K562 (cell line): Measurements from ENCODE around the gene MROH8. TPM values are rescaled to one million over a fixed set of nuclear protein-coding genes. Genes with fewer than 3 reads are reported as not detected.

Experiments used
- CEBPZ ChIP-seq: fragments of 150-350 bp; IDR thresholded peaks from 2 replicates; pipeline ENCODE4 v1.6.1; 2014; ENCODE audit warnings: low read depth, mild to moderate bottlenecking, low read length, borderline replicate concordance
- ILK ChIP-seq: fragments of 450-650 bp; IDR thresholded peaks from 2 replicates; pipeline ENCODE4 v1.6.1; 2016; ENCODE audit warnings: missing genetic modification characterization, low read depth, mild to moderate bottlenecking, missing compliant biosample characterization, moderate library complexity, borderline replicate concordance
- MBD2 ChIP-seq: sonication (generic); IDR thresholded peaks from 2 replicates; pipeline ENCODE4 v1.6.1; 2016; ENCODE audit warnings: low read depth, borderline replicate concordance
- NBN ChIP-seq: fragments of 450-650 bp; IDR thresholded peaks from 2 replicates; pipeline ENCODE4 v1.6.1; 2016; ENCODE audit warnings: low read depth, mild to moderate bottlenecking
- NONO ChIP-seq, 2 experiments: fragments of 200-400 bp in 1 of 2; fragments of 450-650 bp in 1 of 2; formaldehyde crosslinking in 1 of 2; IDR thresholded peaks; 2 replicates each; pipeline ENCODE4 v1.6.1; 2017; ENCODE audit warnings: low read depth in 2 of 2, mild to moderate bottlenecking in 2 of 2, moderate library complexity in 2 of 2, low read length in 1 of 2
- RERE ChIP-seq: sonication (generic); formaldehyde crosslinking; IDR thresholded peaks from 2 replicates; pipeline ENCODE4 v1.8.0; 2023; ENCODE audit warnings: missing genetic modification reagents, mild to moderate bottlenecking, borderline replicate concordance
- RUNX1 ChIP-seq: sonication (generic); IDR thresholded peaks from 2 replicates; pipeline ENCODE4 v1.6.1; 2016; ENCODE audit warnings: antibody characterized with exemption, low read depth
- SMARCC2 ChIP-seq: fragments of 450-650 bp; IDR thresholded peaks from 2 replicates; pipeline ENCODE4 v1.6.1; 2017; ENCODE audit warnings: antibody characterized with exemption, moderate library complexity, mild to moderate bottlenecking, low read depth
- ZFP1 ChIP-seq: fragments of 450-650 bp; formaldehyde crosslinking; IDR thresholded peaks from 2 replicates; pipeline ENCODE4 v1.4.0; 2020; ENCODE audit warnings: mild to moderate bottlenecking, mixed read lengths
- ZNF165 ChIP-seq: fragments of 250-450 bp; sonication (Bioruptor Pico); IDR thresholded peaks from 2 replicates; pipeline ENCODE4 v1.4.0; 2020; ENCODE audit warnings: borderline replicate concordance
- ZNF3 ChIP-seq: fragments of 250-450 bp; sonication (Bioruptor Pico); IDR thresholded peaks from 2 replicates; pipeline ENCODE4 v1.5.0; 2021; ENCODE audit warnings: mild to moderate bottlenecking, moderate library complexity
- ZNF695 ChIP-seq: fragments of 450-650 bp; formaldehyde crosslinking; IDR thresholded peaks from 2 replicates; pipeline ENCODE4 v1.4.0; 2020; ENCODE audit warnings: mild to moderate bottlenecking, moderate library complexity
- polyA plus RNA-seq, 8 experiments: library from polyadenylated mRNA; depleted of rRNA in 4 of 8; stranded (reverse) in 5 of 8; unstranded in 3 of 8; fragments of >200 nt; fragmentation: Nextera tagmentation in 2 of 8; fragmentation: Illumina TruSeq in 1 of 8; extraction: Ambion mirVana in 2 of 8; extraction: Trizol in 1 of 8; gene quantifications; 2 replicates each; pipeline versions ENCODE4 v1.2.1 to v1.2.3, GENCODE V29; 2011 to 2014; ENCODE audit warnings: inconsistent platforms in 1 of 8, missing spikeins in 1 of 8
- total RNA-seq, 7 experiments: library from RNA; depleted of rRNA in 6 of 7; stranded (reverse); fragments of >200 nt in 6 of 7; fragmentation: Illumina TruSeq in 2 of 7; extraction: Trizol in 2 of 7; gene quantifications; 2 replicates each; pipeline versions ENCODE4 v1.2.1 to v1.2.3, GENCODE V29; 2011 to 2021; ENCODE audit warnings: low replicate concordance in 1 of 7
- TF ChIP-seq, protein P1 (sequence below): fragments of 250-450 bp; sonication (Bioruptor Pico); IDR thresholded peaks from 2 replicates; pipeline ENCODE4 v1.5.1; 2021; ENCODE audit warnings: mild to moderate bottlenecking
- TF ChIP-seq, protein P2 (sequence below): sonication (generic); formaldehyde crosslinking; IDR thresholded peaks from 2 replicates; pipeline ENCODE4 v1.8.1; 2022; ENCODE audit warnings: missing genetic modification reagents

MROH8 gene
- total and polyA plus RNA-seq, 9 of the 15 experiments (the other 6 are each of a cell fraction or from before 2014, with no cell fraction given), result 0.21 to 1.5 (median 0.78) TPM

GRCh38 chr20:37095599-37096414, 83.5 kb downstream of the MROH8 start, which contains the start of gene RBL1 (continued):
- TF ChIP-seq, protein P1, sequence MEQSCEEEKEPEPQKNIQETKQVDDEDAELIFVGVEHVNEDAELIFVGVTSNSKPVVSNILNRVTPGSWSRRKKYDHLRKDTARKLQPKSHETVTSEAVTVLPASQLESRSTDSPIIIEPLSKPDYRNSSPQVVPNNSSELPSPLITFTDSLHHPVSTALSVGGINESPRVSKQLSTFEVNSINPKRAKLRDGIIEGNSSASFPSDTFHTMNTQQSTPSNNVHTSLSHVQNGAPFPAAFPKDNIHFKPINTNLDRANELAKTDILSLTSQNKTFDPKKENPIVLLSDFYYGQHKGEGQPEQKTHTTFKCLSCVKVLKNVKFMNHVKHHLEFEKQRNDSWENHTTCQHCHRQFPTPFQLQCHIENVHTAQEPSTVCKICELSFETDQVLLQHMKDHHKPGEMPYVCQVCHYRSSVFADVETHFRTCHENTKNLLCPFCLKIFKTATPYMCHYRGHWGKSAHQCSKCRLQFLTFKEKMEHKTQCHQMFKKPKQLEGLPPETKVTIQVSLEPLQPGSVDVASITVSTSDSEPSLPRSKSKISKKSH (CRISPR knock-in tag), result no peak
- no peak for TF ChIP-seq ZNF695 (CRISPR knock-in tag)
- no peak for TF ChIP-seq ILK (tag)
- TF ChIP-seq RUNX1, result no peak
- no peak for TF ChIP-seq ZNF3
- no peak for TF ChIP-seq ZNF165
- TF ChIP-seq CEBPZ, result no peak
- peak in 1 of 2 experiments; percentile 28; a peak in 1 of 4 replicates for TF ChIP-seq NONO (IDR thresholded peaks at IDR 0.05; ENCODE audit: low read depth in 2 of 2, low read length in 1 of 2)
- 0 out of 2 replicates have a peak, but pooled peaks have one; percentile 88 for TF ChIP-seq RERE (CRISPR knock-in tag)
- TF ChIP-seq MBD2, result peak; percentile 72
- TF ChIP-seq SMARCC2, result 0 out of 2 replicates have a peak, but pooled peaks have one; percentile 23
- TF ChIP-seq ZFP1 (CRISPR knock-in tag), result no peak
- TF ChIP-seq, protein P2, sequence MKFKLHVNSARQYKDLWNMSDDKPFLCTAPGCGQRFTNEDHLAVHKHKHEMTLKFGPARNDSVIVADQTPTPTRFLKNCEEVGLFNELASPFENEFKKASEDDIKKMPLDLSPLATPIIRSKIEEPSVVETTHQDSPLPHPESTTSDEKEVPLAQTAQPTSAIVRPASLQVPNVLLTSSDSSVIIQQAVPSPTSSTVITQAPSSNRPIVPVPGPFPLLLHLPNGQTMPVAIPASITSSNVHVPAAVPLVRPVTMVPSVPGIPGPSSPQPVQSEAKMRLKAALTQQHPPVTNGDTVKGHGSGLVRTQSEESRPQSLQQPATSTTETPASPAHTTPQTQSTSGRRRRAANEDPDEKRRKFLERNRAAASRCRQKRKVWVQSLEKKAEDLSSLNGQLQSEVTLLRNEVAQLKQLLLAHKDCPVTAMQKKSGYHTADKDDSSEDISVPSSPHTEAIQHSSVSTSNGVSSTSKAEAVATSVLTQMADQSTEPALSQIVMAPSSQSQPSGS, result no peak
- TF ChIP-seq NBN, result peak; percentile 84
